GM19328 (cell line): Measurements from ENCODE around the gene MRAS.

Experiments used
- ATAC-seq: cut with Tn5 transposase; IDR thresholded peaks from one replicate; pipeline ENCODE4 v1.9.1; 2021; ENCODE audit warnings: mild to moderate bottlenecking, moderate library complexity; ENCODE audit not compliant: unreplicated experiment

Gene MRAS

DNA sequence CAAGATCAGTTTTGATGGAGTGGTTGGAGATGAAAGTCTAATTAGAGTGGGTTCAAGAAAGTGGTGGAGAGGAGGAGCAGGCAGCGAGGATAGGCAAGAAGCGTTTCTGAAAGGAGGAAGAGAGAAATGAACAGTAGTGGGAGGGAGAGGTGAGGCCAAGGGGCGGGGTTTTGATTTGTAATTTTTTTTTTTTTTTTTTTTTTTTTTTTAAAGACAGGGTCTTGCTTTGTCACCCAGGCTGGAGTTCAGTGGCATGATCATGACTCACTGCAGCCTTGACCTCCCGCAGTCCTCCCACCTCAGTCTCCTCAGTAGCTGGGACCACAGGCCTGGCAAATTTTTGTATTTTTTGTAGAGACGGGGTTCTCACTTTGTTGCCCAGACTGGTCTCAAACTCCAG is 36.6 kb downstream of the MRAS start:
- ATAC-seq = no peak

- ATAC-seq = no peak
These were observed 40.8 kb downstream of the MRAS start for GRCh38 chr3:138389144-138389601.

GRCh38 chr3:138389841-138390581 is 41.6 kb downstream of the MRAS start:
- ATAC-seq = no peak

DNA sequence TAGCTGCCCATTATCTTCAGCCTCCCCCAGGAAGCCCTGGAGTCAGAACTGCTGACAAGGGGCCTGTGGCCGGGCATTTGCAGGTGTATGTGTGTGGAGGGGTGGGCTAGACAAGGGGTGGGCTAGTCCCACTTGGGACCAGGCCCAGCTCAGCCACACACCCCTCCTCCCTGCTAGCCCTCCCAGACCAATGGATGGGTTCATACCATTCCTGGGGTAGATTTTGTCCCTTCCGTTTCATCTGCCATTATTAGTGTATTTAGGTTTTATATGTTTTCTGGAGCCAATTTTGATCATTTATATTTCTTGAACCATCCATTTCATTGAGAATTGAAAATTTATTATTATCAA is 42.2 kb downstream of the MRAS start:
- ATAC-seq = no peak

GRCh38 chr3:138394156-138394555 is 45.8 kb downstream of the MRAS start:
- no peak for ATAC-seq

DNA sequence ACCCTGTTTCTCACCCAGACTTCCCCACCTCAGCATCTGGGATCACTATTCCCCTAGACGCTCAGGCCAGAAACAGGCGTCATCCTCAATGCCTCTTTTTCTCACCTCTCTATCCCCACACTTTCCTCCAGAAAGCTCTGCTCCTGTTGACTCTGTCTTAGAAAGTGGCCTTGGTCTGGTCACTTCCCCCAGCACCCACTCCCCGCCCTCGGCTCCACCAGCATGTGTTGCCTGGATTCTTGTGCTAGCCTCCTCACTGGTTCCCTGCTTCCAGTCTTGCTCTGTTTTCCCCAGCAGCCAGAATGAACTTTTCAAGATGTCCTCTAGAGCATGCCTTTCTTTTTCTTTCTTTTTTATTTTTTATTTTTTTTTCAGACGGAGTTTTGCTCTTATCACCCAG is 46.3 kb downstream of the MRAS start:
- no peak for ATAC-seq

GRCh38 chr3:138395865-138396751 is 47.7 kb downstream of the MRAS start:
- ATAC-seq = no peak

- no peak for ATAC-seq
These were observed 48.5 kb downstream of the MRAS start for GRCh38 chr3:138396752-138397410.

GRCh38 chr3:138397983-138398382 is 49.6 kb downstream of the MRAS start:
- no peak for ATAC-seq

- ATAC-seq = no peak
These were observed 50.6 kb downstream of the MRAS start for GRCh38 chr3:138398791-138399575.

GRCh38 chr3:138399766-138400165 is 51.4 kb downstream of the MRAS start:
- no peak for ATAC-seq

- no peak for ATAC-seq
These were observed 52.3 kb downstream of the MRAS start for GRCh38 chr3:138400651-138401070.

DNA sequence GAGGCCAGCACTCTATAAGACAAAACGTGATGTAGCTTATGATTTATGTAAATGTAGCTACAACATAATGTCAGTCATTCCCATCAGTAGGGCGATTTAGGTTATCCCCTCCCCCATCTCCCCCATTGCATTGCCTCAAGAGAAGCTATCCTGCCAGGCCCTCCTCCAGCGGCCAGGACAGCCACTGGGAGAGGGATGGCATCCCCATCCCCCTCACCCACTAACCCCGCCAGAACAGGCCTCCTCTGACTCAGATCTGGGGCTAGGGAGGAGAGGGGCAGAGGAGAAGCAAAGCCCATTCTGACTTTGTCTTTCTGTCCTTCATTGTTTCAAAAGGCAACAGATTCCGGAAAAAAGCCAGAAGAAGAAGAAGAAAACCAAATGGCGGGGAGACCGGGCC is 53.5 kb downstream of the MRAS start:
- no peak for ATAC-seq

GRCh38 chr3:138404121-138404520 is 55.7 kb downstream of the MRAS start:
- ATAC-seq = no peak

GRCh38 chr3:138405001-138405400 is 56.6 kb downstream of the MRAS start:
- ATAC-seq = no peak

DNA sequence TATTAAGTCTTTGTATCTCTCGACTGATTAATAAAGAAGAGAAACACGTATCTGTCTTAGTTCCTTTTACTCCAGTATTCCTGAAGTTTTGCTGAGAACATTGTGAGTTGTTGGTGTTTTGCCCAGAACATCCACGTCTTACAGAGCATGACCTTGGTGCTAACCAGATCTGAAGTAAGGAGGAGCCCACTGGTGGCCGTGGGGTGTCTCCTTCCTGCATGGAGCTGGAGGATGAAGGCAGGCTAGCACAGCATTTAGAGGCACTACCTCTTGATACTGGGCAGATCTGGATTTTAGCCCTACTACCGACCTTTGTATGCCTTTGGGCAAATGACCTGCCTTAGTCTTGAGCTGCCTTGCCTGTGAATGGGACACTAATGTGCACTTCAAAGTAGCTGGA is 57.1 kb downstream of the MRAS start:
- no peak for ATAC-seq

DNA sequence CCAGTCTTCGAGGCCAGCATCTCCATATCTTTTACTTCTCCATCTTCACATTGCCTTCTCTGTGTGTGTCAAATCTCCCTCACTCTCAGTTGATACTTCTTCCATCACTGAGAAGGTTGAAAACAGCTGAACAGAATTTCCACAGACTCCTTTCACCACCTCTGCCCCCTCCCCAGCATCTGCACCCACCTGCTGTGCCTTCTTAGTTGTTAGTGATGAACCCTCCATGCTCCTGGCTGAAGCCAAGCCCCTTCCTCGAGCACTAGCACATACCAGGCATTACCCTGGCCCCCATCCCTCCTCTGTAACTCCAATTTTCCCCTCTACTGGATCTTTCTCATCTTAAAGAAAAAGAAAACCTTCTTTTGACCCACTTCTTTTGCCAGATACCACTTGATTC is 58.2 kb downstream of the MRAS start:
- no peak for ATAC-seq

GRCh38 chr3:138407236-138407907 is 59.0 kb downstream of the MRAS start:
- ATAC-seq = no peak

DNA sequence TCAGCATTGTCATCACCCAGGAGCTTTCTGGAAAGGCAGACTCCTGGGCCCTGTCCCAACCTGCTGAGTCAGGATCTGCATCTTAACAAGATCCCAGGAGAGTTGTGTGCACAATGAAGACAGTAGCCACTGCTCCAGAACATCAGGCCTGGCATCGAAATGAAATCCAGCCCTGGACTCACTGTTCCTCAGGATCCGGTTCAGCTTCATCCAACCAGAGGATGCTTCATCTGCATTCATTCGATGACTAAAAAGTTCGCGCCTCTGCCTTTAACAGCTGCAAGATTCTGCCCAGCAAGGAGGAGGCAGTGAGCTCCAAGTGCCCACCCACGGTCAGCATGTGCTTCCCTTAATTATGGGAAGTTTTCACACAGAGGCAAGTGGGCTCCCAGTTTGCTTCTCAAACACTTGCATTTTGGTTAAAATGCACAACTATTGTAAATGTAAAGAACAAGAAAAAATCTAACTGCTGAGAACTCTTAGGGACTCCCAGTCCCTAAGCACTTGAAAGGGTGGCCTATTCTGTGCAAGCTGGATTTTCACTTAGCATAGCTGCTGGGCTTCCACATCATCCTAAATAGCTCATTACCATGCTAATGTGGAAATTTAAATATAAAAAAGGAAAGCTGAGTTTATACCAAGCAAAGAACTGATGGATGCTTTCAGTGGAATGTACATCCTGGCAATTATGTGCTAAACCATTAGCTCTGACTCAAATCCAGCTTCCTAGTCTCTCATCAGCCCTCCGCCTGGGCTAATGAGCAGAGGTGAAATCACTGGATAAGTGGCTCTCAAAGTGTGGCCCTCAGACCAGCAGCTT is 60.6 kb downstream of the MRAS start:
- ATAC-seq = no peak
